LHCN-M2 (cell line): ENCODE measurements around the gene GDPD2. TPM values are rescaled to one million over a fixed set of nuclear protein-coding genes. Genes with fewer than 3 reads are reported as not detected.

ENCODE experiments used
- DNase-seq: peaks from one replicate; pipeline ENCODE4 v3.0.0-alpha.2; 2012; ENCODE audit warnings: low read depth
- total RNA-seq: library from RNA; depleted of rRNA; stranded (reverse); fragments of >200 nt; gene quantifications from 2 replicates; pipeline ENCODE4 v1.2.3, GENCODE V29; 2014; rRNA removed

Gene GDPD2
- total RNA-seq, 1 experiment from 2014 or later, result not detected

- no peak for DNase-seq
These were observed 47.8 kb downstream of the GDPD2 start for GRCh38 chrX:70470850-70471289.

GRCh38 chrX:70476166-70476933 lies 53.2 kb downstream of the GDPD2 start:
- no peak for DNase-seq

- peak; percentile 83 for DNase-seq
These were observed 54.0 kb downstream of the GDPD2 start for GRCh38 chrX:70476934-70477733.

GRCh38 chrX:70477734-70478075 lies 54.6 kb downstream of the GDPD2 start:
- no peak for DNase-seq

- DNase-seq, result no peak
These were observed 55.6 kb downstream of the GDPD2 start for GRCh38 chrX:70478526-70479245.

DNA sequence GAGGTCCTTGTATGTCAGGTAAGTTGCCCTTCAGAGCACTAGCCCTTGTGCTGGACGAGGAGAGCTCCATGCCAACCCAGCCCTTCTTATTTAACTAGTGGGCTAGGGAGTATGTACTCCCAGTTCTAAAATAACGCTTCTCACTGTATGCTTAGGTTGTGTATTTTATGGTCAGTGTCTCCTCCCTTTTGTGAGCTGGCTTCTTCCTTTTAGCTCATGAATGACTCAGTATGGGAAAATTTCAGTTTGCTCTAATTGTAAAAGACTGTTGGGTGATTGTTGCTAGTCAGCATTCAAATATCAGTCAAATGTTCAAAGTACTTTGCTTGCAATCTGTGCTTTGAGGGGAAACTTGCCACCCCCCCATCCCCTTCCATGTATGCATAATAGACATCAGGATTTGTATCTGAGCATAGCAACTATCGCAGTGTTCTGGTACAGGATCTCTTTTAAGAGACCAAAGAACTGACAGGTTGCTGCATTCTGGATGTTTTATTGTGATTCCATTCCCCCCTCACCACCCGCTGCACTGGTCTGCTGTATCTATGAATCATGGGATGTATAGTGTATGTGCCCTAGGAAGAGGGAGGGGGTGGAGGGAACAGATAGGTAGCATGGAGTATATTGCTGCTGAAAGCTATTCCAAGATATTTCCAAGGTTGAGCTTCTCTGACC lies 56.3 kb downstream of the GDPD2 start:
- peak; percentile 71 for DNase-seq

DNA sequence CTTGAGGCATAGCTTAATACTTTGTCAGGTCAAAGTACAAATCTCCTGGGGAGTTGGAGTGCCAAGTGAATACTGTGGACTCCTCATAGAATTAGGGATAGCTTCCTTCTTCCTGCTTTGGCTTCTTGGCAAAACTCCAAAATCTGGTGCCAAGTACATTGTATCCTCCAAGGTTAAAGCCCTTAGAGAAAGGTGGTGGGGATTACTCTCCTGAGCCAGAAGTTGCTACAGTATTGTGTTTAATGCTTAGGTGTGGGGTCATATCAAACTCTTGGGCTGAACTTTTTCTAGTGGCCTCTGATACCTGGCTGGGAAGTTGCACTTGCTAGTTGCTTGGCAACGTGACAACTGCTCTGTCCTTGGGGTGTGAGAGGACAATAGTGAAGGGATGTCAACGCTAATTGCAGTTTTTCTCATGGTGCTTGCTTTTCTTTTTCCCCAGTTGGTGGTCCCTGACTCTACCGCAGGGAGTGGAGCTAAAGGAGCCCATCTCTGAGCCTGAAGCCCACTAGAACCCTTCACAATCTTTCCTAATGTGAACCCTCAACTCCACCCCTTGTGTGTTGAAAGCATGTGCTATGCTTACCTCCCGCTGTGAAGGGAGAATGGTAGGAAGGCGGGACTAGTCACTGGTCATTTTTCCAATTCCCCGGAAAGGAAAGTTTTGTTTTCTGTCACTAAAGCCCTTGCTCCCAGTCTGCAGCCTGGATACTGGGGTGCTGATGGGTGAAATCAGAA lies 57.0 kb downstream of the GDPD2 start:
- no peak for DNase-seq

- DNase-seq, result no peak
These were observed 57.5 kb downstream of the GDPD2 start for GRCh38 chrX:70480660-70481018.

GRCh38 chrX:70481471-70482270 lies 58.6 kb downstream of the GDPD2 start:
- no peak for DNase-seq

DNA sequence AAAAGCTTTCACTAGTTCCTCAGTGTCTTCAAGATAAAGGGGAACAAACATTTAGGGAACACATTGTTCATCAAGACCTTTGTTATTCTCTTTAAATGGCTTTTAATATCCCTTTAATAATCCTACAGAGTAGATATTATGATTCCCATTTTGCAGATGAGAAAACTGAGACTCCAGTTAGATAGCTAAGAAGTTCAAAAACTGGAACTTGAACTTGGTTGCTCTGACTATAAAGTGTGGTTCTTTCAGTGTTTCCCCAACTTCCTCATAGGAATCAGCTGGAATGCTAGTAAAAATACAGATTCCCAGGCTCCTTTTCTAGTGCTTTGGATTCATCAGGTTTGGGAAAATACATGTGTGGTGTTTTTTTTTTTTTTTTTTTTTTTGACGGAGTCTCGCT lies 59.2 kb downstream of the GDPD2 start:
- no peak for DNase-seq

Other genes starting within 250 kb of the GDPD2 start
- not detected in 2 replicates for gene DGAT2L6, start 245.8 kb upstream of the GDPD2 start, total RNA-seq
- gene AWAT1, start 188.7 kb upstream of the GDPD2 start, total RNA-seq, result not detected in 2 replicates
- not detected in 2 replicates for gene P2RY4, start 163.1 kb upstream of the GDPD2 start, total RNA-seq
- not detected in 2 replicates for gene ARR3, start 155.0 kb upstream of the GDPD2 start, total RNA-seq
- gene RAB41, start 141.1 kb upstream of the GDPD2 start, total RNA-seq, result not detected in 2 replicates
- gene PDZD11, start 133.4 kb upstream of the GDPD2 start, total RNA-seq, result 83.5 and 84.9 TPM in 2 replicates
- gene KIF4A, start 133.2 kb upstream of the GDPD2 start, total RNA-seq, result 38.9 and 42.1 TPM in 2 replicates
- 6.8 and 13.5 TPM in 2 replicates for gene DLG3, start 21.5 kb downstream of the GDPD2 start, total RNA-seq